HAP-1 (cell line): ENCODE measurements around the gene LEMD3.

Source experiments
- DNase-seq, 2 experiments: peaks; one replicate each; pipeline ENCODE4 v3.0.0-alpha.2; 2016 to 2020; ENCODE audit warnings: low spot score in 2 of 2
- H3K27me3 ChIP-seq: fragments of 250-450 bp; sonication (Bioruptor Pico); 2 replicates; pipeline ENCODE4 v1.5.1; 2020; ENCODE audit warnings: low read depth, mild to moderate bottlenecking, moderate library complexity
- H3K36me3 ChIP-seq: fragments of 250-450 bp; sonication (Bioruptor Pico); replicated peaks from 2 replicates; pipeline ENCODE4 v1.5.1; 2020; ENCODE audit warnings: mild to moderate bottlenecking
- H3K4me1 ChIP-seq: fragments of 250-450 bp; sonication (Bioruptor Pico); 2 replicates; pipeline ENCODE4 v1.5.1; 2020; ENCODE audit warnings: mild to moderate bottlenecking
- H3K4me3 ChIP-seq: fragments of 250-450 bp; sonication (Bioruptor Pico); 2 replicates; pipeline ENCODE4 v1.5.1; 2020; ENCODE audit warnings: mild to moderate bottlenecking, moderate library complexity
- H3K9me3 ChIP-seq: fragments of 250-450 bp; sonication (Bioruptor Pico); 2 replicates; pipeline ENCODE4 v1.5.1; 2020; ENCODE audit warnings: mild to moderate bottlenecking, moderate library complexity
- in situ Hi-C: fragments of 300-500 bp; cut with MboI; formaldehyde crosslinking; loops from 3 replicates; pipeline ENCODE4 v1.14.3; 2020; ENCODE audit warnings: low sequenced_read_pairs, inconsistent platforms, mixed read lengths

Gene LEMD3

DNA sequence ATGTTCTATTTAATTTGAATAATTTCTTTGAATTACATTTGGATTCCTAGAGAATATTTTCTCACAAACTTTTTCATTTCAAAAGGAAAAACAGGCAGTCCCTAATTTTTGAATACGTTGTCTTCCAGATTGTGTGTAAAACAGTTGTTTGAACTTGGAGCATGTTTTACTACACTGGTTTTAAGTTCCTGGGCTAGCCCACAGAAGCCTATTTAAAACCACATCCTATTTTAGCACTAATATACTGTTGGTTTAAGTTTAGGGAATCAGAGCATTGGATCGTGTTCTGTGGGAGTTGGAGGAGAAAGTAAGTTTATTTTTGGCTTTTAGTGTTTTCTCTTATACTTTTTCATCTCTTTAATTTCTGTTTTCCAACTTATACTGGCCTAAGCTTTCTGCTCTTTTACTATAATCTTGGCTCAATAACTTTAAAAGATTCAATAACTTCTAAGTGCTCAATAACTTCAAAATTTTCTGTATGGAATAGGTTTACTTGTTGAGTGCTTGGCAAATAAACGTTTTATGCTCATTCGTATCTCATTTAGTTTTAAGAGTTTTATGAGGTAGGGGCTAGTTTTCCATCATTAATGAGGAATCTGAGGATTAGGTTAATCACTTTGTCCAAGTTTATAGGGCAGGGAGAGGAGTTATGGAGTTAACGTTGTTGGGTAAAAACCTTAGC lies 14.9 kb downstream of the LEMD3 start:
- Histone ChIP-seq H3K4me3 (no peak overlapping the region), H3K36me3 (no peaks in the 10 kb centered on the region), H3K4me1 (no peaks in the 10 kb centered on the region), H3K27me3 (no peaks in the 10 kb centered on the region), H3K9me3 (no peaks in the 10 kb centered on the region)
- DNase-seq: no peak
- in situ Hi-C loops: no loop called here

DNA sequence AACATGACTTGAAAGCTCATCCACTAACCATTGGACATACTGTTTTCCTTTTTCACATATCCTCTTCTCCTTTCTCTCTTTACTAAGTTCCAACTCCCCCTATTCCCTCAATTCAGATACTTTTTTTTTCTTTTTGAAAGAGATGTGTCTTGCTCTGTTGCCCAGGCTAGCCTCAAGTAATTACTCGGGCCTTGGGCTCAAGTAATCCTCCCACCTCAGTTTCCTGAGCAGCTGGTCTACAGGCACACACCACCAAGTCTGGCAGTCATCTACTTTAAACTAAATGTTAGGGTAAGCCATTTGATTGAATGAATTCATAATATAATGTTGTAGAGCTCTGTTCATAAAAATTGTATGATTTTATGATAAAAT lies 15.5 kb downstream of the LEMD3 start:
- Histone ChIP-seq H3K27me3 (no peaks in the 10 kb centered on the region), H3K9me3 (no peaks in the 10 kb centered on the region), H3K4me1 (no peaks in the 10 kb centered on the region), H3K4me3 (no peak overlapping the region), H3K36me3 (no peaks in the 10 kb centered on the region)
- in situ Hi-C loops: no loop called here
- DNase-seq: no peak

DNA sequence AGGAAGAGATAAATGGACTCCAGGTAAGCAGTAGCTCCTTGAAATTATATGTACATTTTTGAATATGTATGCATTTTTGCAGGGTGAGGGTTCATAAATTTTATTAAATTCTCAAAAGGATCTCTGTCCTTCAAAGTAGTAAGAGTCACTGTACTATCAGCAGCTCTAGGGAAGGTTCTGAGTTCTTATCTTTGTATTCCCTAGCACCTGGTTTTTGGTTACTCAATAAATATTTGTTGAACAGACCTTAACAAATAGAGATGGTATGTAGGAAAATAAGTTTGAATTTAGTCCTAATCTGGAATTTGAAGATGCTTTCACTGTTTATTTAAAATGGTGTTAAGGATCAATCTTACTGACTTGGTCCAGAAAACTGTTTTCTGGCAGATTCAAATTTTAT lies 18.3 kb downstream of the LEMD3 start:
- no peaks in the 10 kb centered on the region; the same call in 1 of the 2 replicates for H3K4me1 ChIP-seq
- in situ Hi-C loops: no loop called here
- H3K9me3 ChIP-seq: no peaks in the 10 kb centered on the region
- no peaks in the 10 kb centered on the region for H3K36me3 ChIP-seq
- no peaks in the 10 kb centered on the region for H3K27me3 ChIP-seq
- H3K4me3 ChIP-seq: no peak overlapping the region
- DNase-seq: no peak

DNA sequence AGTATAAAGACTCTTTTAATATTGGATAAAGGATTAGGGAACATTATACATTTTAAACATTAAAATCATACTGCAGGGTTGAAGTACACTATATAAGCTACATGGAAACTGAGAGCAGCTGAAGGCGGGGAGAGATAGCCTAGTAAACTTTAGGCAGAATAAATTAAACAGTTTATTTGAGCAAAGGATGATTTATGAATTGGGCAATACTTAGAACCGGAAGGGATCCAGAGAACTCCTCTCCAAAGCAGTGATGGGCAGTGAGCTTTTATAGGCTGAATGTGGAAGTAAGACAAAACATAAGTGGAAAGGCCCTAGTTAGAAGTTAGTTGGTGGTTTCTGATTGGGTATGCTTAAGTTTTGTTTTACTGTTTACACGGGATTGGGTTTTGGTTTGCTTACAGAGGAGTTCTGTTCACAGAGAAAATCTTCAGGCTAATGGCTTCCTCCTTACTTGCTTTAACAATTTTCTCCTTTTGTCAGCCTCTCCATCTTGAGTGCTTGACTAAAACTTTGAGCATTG lies 18.9 kb downstream of the LEMD3 start:
- no peak overlapping the region for H3K4me3 ChIP-seq
- DNase-seq: no peak
- no peaks in the 10 kb centered on the region for H3K36me3 ChIP-seq
- H3K4me1 ChIP-seq: peaks cover 2% of the 10 kb centered on the region; the same call in 1 of the 2 replicates
- no peaks in the 10 kb centered on the region for H3K9me3 ChIP-seq
- in situ Hi-C loops: no loop called here
- H3K27me3 ChIP-seq: no peaks in the 10 kb centered on the region

DNA sequence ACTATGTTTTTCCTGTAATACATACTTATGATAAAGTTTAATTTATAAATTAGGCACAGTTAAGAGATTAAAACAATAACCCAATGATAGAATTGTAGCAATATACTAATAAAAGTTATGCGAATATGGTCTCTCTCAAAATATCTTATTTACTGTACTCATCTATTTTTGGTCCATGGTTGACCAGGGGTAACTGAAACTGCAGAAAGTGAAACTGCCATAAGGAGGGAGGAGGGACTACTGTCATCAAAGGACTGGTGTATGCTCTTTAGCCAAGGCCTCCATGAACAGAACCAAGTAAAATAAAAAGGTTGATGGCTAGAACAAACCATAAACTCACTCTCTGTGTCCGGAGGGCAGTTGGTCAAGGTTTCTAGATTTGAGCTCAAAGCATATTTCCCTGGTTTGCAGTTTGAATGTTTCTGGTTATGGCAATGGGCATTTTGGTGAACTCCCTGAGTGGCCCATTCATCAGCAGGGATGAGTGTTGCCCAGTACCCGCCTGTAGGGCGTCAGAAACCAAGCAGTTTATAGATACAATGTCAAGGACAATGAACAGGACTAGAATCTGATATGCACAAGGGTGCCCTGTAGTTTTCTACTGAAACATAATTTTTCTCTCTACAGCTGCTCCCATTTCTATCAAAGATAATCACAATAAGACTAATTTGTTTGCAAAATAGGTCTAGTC lies 19.8 kb downstream of the LEMD3 start:
- Histone ChIP-seq H3K27me3 (no peaks in the 10 kb centered on the region), H3K36me3 (no peaks in the 10 kb centered on the region), H3K4me3 (no peak overlapping the region), H3K4me1 (peaks cover 2% of the 10 kb centered on the region; the same call in 1 of the 2 replicates), H3K9me3 (no peaks in the 10 kb centered on the region)
- in situ Hi-C loops: no loop called here
- no peak for DNase-seq

DNA sequence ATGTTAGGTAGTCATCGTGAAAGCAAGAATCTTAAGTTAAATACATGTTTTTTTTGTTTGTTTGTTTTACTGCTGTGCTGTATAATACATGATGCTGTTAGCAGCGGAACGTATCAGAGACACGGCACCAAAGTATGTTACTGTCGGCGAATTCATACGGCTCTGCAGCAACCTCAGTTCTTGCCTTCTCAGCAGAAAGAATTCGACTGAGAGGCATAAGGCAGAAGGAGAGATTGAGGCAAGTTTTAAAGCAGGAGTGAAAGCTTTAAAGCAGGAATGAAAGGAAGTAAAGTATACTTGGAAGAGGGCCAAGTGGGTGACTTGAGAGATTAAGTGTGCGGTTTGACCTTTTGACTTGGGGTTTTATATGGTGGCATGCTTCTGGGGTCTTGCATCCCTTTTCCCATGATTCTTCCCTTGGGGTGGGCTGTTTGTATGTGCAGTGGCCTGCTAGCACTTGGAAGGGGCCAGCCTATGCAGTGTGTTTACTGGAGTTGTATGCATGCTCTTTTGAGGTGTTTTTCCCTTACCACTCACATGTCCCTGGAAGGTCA lies 23.7 kb downstream of the LEMD3 start:
- DNase-seq: no peak
- H3K4me3 ChIP-seq: no peak overlapping the region
- in situ Hi-C loops: no loop called here
- H3K36me3 ChIP-seq: no peaks in the 10 kb centered on the region
- peaks cover 13% of the 10 kb centered on the region for H3K4me1 ChIP-seq
- no peaks in the 10 kb centered on the region for H3K27me3 ChIP-seq
- H3K9me3 ChIP-seq: no peaks in the 10 kb centered on the region

DNA sequence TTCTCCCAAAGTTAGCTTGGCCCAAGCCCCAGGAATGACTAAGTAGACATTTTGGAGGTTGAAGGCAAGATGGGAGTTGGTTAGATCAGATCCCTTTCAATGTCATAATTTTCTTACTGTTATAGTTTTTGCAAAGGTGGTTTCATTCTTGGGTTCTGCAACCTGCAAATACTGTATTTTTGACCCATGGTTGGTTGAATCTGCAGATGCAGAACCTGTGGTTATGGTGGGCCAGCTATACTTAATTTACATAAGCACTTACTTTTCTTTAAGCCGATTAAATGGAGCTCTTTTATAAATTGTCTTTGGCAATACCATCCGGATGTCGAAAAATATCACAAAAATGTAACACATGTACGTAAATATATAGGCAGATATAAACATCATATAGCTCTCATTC lies 25.6 kb downstream of the LEMD3 start:
- no peaks in the 10 kb centered on the region for H3K36me3 ChIP-seq
- in situ Hi-C loops: no loop called here
- H3K27me3 ChIP-seq: no peaks in the 10 kb centered on the region
- H3K4me3 ChIP-seq: no peak overlapping the region
- H3K4me1 ChIP-seq: peaks cover 13% of the 10 kb centered on the region
- no peak for DNase-seq
- no peaks in the 10 kb centered on the region for H3K9me3 ChIP-seq

DNA sequence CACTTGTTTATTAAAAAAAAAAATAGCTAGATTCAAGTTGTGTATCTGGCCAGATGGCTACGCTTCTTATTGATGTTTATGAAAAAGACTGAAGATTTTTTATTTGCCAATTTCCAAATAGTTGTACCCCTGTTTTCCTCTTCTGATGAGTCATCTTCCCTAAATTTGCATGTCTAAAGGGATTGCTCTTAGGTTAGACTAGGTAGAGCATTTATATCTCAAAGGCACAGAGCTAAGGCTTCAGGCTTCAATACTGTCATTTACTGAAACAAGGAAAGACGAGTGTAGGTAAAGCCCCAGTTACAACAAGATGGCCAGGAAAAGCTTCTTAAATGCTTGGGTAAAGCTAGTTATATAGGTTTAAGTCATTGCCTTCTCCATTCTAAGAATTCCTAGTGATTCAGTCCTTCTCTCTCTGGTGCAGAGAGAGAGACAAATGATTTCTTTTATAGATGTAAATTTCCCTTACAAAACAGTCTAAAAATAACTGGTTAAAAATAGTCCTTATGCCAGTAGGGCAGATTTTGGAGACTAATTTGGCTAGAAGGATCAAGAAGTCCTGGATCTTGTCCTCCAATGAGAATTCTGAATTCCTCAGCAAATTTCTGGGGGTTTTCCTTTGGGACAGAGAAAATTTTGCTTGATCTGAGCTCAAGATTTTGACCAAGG lies 26.1 kb downstream of the LEMD3 start:
- Histone ChIP-seq H3K36me3 (no peaks in the 10 kb centered on the region), H3K27me3 (no peaks in the 10 kb centered on the region), H3K4me1 (peaks cover 13% of the 10 kb centered on the region), H3K4me3 (no peak overlapping the region), H3K9me3 (no peaks in the 10 kb centered on the region)
- peak in 1 of 2 experiments; percentile 39 for DNase-seq
- in situ Hi-C loops: no loop called here

DNA sequence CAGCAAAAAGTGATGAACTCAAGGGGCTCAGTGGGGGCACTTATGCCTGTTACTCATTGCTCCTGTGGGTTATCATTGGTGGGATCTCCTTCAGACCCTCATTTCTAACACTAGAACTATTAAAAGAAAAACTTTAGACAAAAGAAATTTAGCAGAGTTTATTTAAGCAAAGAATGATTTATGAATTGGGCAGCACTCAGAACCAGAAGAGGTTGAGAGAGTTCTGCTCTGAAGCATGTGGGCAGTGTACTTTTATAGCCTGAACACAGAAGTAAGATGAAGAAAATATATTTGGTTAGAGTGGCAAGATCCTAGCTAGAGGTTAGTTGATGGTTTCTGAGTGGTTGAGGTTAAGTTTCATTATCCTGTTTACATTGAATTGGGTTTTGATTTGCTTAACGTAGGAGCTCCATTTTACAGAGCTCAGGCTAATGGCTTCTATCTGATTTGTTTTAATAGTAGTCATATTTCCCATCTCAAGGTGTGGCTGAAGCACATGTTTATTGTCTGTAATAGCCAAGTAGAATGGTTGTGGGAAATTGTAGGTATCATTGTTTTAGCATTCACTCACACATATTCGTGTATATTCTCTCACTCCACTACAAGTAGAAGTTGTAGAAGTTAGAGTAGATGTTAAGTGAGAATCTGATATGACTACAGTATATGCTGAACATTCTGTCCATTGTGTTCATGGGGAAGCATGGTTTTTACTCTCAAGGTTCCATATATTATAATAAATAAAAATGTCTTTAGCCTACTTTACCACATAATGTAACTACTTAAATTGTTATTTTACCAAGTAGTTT lies 27.6 kb downstream of the LEMD3 start:
- in situ Hi-C loops: no loop called here
- Histone ChIP-seq H3K4me1 (peaks cover 13% of the 10 kb centered on the region), H3K36me3 (no peaks in the 10 kb centered on the region)

DNA sequence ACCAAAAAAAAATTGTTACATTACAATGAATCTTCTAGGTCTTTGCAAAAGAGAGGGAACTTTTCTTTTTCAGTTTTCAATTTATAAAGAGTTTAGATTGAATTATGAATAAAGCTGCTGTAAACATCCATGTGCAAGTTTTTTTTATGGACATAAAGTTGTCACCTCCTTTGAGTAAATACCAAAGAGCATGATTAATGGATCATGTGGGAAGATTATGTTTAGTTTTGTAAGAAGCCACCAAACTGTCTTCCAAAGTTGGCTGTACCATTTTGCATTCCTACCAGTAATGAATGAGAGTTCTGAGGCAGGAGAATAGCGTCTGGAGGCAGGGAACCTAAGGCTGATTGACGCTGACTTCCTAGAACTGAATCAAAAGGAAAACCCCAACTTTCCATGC lies 30.2 kb downstream of the LEMD3 start:
- Histone ChIP-seq H3K4me1 (peaks cover 11% of the 10 kb centered on the region), H3K4me3 (no peak overlapping the region), H3K9me3 (no peaks in the 10 kb centered on the region), H3K27me3 (no peaks in the 10 kb centered on the region), H3K36me3 (no peaks in the 10 kb centered on the region)
- no peak for DNase-seq
- in situ Hi-C loops: no loop called here

More for the DNA sequence above, 27.6 kb downstream of the LEMD3 start:
- DNase-seq: no peak
- H3K4me3 ChIP-seq: no peak overlapping the region
- H3K27me3 ChIP-seq: no peaks in the 10 kb centered on the region
- no peaks in the 10 kb centered on the region for H3K9me3 ChIP-seq

DNA sequence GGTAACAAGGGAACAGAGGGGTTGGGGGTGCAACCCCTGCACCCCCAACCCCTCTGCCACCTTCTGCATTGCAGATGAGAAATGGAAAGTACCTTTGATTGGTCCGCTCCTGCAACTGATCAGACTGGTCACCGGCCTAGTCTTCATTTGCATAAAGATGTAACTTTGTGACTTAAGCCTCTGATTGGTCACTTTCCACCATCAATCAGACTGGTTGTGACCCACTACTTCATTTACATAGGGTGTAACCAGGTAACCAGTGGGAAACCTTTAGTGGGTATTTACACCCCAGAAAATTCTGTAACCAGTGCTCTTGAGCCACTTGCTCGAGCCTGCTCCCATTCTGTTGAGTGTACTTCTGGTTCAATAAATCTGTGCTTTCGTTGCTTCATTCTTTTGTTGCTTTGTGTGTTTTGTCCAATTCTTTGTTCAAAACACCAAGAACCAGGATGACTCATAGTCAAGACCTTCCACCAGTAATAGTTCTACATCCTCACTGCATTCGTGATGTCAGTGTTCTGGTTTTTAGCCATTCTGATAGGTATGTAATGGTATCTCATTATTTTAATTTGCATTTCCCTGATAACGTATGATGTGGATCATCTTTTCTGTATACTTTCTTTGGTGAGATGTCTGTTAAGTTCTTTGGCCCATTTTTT lies 30.8 kb downstream of the LEMD3 start:
- peaks cover 7% of the 10 kb centered on the region for H3K4me1 ChIP-seq
- no peak for DNase-seq
- H3K36me3 ChIP-seq: no peaks in the 10 kb centered on the region
- no peaks in the 10 kb centered on the region for H3K9me3 ChIP-seq
- H3K27me3 ChIP-seq: no peaks in the 10 kb centered on the region
- no peak overlapping the region for H3K4me3 ChIP-seq
- in situ Hi-C loops: no loop called here

DNA sequence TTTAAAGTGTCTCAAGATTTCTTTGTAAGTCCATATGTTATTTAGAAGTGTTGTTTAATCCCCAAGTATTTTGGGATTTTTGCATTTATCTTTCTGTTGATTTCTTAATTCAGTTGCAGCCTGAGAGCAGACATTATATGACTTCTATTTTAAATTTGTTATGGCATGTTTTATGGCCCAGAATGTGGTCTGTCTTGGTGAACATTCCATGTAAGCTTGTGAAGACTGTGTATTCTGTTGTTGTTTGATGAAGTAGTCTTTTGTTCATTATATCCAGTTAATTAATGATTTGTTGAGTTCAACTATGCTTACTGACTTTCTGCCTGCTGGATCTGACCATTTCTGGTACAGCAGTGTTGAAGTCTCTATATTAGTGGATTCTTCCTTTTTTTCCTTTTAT lies 34.0 kb downstream of the LEMD3 start:
- no peaks in the 10 kb centered on the region for H3K4me1 ChIP-seq
- H3K4me3 ChIP-seq: no peak overlapping the region
- in situ Hi-C loops: no loop called here
- no peaks in the 10 kb centered on the region for H3K9me3 ChIP-seq
- no peak for DNase-seq
- no peaks in the 10 kb centered on the region for H3K36me3 ChIP-seq
- H3K27me3 ChIP-seq: no peaks in the 10 kb centered on the region
